GM04504 (cell line): ENCODE results near the gene HDAC9.
"Not testable (repeated sequence)": the region's sequence is repeated elsewhere in the genome, so short reads cannot be mapped to it uniquely, and the experiment has no call there.

Experiments
- DNase-seq: peaks from one replicate; pipeline ENCODE4 v3.0.0-alpha.2; 2012; ENCODE audit warnings: low read depth

Gene HDAC9

GRCh38 chr7:18900236-18900635, 404.7 kb downstream of the HDAC9 start:
- no peak for DNase-seq

GRCh38 chr7:18900803-18901202, 405.3 kb downstream of the HDAC9 start:
- DNase-seq, result no peak

- no peak for DNase-seq
These were observed 405.8 kb downstream of the HDAC9 start for GRCh38 chr7:18901351-18901750.

GRCh38 chr7:18901982-18902421, 406.5 kb downstream of the HDAC9 start:
- no peak for DNase-seq

- no peak for DNase-seq
These were observed 407.3 kb downstream of the HDAC9 start for GRCh38 chr7:18902892-18903291.

GRCh38 chr7:18903695-18904094, 408.1 kb downstream of the HDAC9 start:
- DNase-seq, result no peak

- no peak for DNase-seq
These were observed 409.9 kb downstream of the HDAC9 start for GRCh38 chr7:18905316-18905943.

- no peak for DNase-seq
These were observed 411.4 kb downstream of the HDAC9 start for GRCh38 chr7:18906901-18907300.

GRCh38 chr7:18913106-18913505, 417.6 kb downstream of the HDAC9 start:
- DNase-seq, result no peak

GRCh38 chr7:18916826-18917225, 421.3 kb downstream of the HDAC9 start:
- peak; percentile 58 for DNase-seq

GRCh38 chr7:18927134-18927533, 431.6 kb downstream of the HDAC9 start:
- DNase-seq, result peak; percentile 40

GRCh38 chr7:18936265-18936664, 440.7 kb downstream of the HDAC9 start:
- DNase-seq, result peak; percentile 5

GRCh38 chr7:18939771-18940592, 444.4 kb downstream of the HDAC9 start:
- DNase-seq, result no peak

- no peak for DNase-seq
These were observed 445.1 kb downstream of the HDAC9 start for GRCh38 chr7:18940593-18941134.

GRCh38 chr7:18941207-18941606, 445.7 kb downstream of the HDAC9 start:
- no peak for DNase-seq

- no peak for DNase-seq
These were observed 453.0 kb downstream of the HDAC9 start for GRCh38 chr7:18948521-18948920.

- no peak for DNase-seq
These were observed 457.3 kb downstream of the HDAC9 start for GRCh38 chr7:18952846-18953245.

- DNase-seq, result no peak
These were observed 463.1 kb downstream of the HDAC9 start for GRCh38 chr7:18958627-18959026.

GRCh38 chr7:18960725-18961124, 465.2 kb downstream of the HDAC9 start:
- no peak for DNase-seq

GRCh38 chr7:18962031-18962430, 466.5 kb downstream of the HDAC9 start:
- DNase-seq, result no peak

- DNase-seq, result no peak
These were observed 470.1 kb downstream of the HDAC9 start for GRCh38 chr7:18965657-18966056.

GRCh38 chr7:18967755-18968154, 472.2 kb downstream of the HDAC9 start:
- DNase-seq, result not testable (repeated sequence)

- no peak for DNase-seq
These were observed 476.3 kb downstream of the HDAC9 start for GRCh38 chr7:18971839-18972238.
